Measurements from ENCODE around the gene SP110. TPM values are rescaled to one million over a fixed set of nuclear protein-coding genes. Genes with fewer than 3 reads are reported as not detected.
"Not testable (repeated sequence)": the region's sequence is repeated elsewhere in the genome, so short reads cannot be mapped to it uniquely, and the experiment has no call there.

Gene SP110
- total RNA-seq, result 10 to 100 TPM; 13.3 to 61.3 (median 28.7) TPM

GRCh38 chr2:230219419-230220331 lies at the start of gene SP110:
TSS of gene SP110 (minus strand) at chr2:230219984. CDS start at chr2:230216927, 3,057 bp downstream.
- ATAC-seq (ENCODE audit: low FRiP score) (peak; percentile 92), DNase-seq (ENCODE audit: low spot score) (peak; percentile 26)
- no peak for TF ChIP-seq CTCF (IDR thresholded peaks at IDR 0.05)

- no peak for ATAC-seq (ENCODE audit: low FRiP score)
Observed at GRCh38 chr2:230268606-230269243, 48.9 kb upstream of the SP110 start.

GRCh38 chr2:230267556-230267955 lies 47.8 kb upstream of the SP110 start:
- no peak for ATAC-seq (ENCODE audit: low FRiP score)
- DNase-seq (ENCODE audit: low spot score), result no peak
- no peak for TF ChIP-seq CTCF (IDR thresholded peaks at IDR 0.05)

More at GRCh38 chr2:230268606-230269243, 48.9 kb upstream of the SP110 start:
- TF ChIP-seq CTCF (IDR thresholded peaks at IDR 0.05), result no peak
- no peak for DNase-seq (ENCODE audit: low spot score)

GRCh38 chr2:230267059-230267458 lies 47.3 kb upstream of the SP110 start:
- TF ChIP-seq CTCF (IDR thresholded peaks at IDR 0.05), result no peak
- DNase-seq (ENCODE audit: low spot score), result no peak
- no peak for ATAC-seq (ENCODE audit: low FRiP score)

- no peak for DNase-seq (ENCODE audit: low spot score)
- no peak for TF ChIP-seq CTCF (IDR thresholded peaks at IDR 0.05)
- no peak for ATAC-seq (ENCODE audit: low FRiP score)
Observed at GRCh38 chr2:230266638-230267037, 46.9 kb upstream of the SP110 start.

- not testable (repeated sequence) for ATAC-seq (ENCODE audit: low FRiP score); DNase-seq (ENCODE audit: low spot score)
Observed at GRCh38 chr2:230264945-230265344, 45.2 kb upstream of the SP110 start.

GRCh38 chr2:230262246-230262645 lies 42.5 kb upstream of the SP110 start:
- no peak for ATAC-seq (ENCODE audit: low FRiP score)
- TF ChIP-seq CTCF (IDR thresholded peaks at IDR 0.05), result no peak
- no peak for DNase-seq (ENCODE audit: low spot score)
